Ectodermal cell (in vitro differentiated cells): Measurements from ENCODE around the gene TMEM51.

Experiments
- H3K27ac ChIP-seq: 2 replicates; pipeline ENCODE4 v1.7.0; 2013; ENCODE audit warnings: mild to moderate bottlenecking, low read depth, low read length; ENCODE audit not compliant: insufficient read depth, poor library complexity, severe bottlenecking
- H3K27me3 ChIP-seq: 2 replicates; pipeline ENCODE4 v1.7.0; 2013; ENCODE audit warnings: mild to moderate bottlenecking, low read length; ENCODE audit not compliant: insufficient read depth, control insufficient read depth, poor library complexity, severe bottlenecking
- H3K36me3 ChIP-seq: one replicate; pipeline ENCODE4 v1.7.0; 2013; ENCODE audit warnings: low read length; ENCODE audit not compliant: control insufficient read depth, insufficient read depth
- H3K4me1 ChIP-seq: one replicate; pipeline ENCODE4 v1.7.0; 2013; ENCODE audit warnings: low read length; ENCODE audit not compliant: control insufficient read depth, insufficient read depth
- H3K4me3 ChIP-seq: 2 replicates; pipeline ENCODE4 v1.7.0; 2013; ENCODE audit warnings: low read depth, low read length, control low read depth; ENCODE audit not compliant: insufficient read depth
- H3K9me3 ChIP-seq: 2 replicates; pipeline ENCODE4 v1.7.0; 2013; ENCODE audit warnings: mild to moderate bottlenecking, low read length, moderate library complexity; ENCODE audit not compliant: control insufficient read depth
- WGBS, 2 experiments: methylation state at CpG; one replicate each; pipeline ENCODE4 v1.1.7; 2013; ENCODE audit warnings: missing lambda C conversion rate in 2 of 2; 5-methylcytosine and 5-hydroxymethylcytosine counted together

Gene TMEM51

DNA sequence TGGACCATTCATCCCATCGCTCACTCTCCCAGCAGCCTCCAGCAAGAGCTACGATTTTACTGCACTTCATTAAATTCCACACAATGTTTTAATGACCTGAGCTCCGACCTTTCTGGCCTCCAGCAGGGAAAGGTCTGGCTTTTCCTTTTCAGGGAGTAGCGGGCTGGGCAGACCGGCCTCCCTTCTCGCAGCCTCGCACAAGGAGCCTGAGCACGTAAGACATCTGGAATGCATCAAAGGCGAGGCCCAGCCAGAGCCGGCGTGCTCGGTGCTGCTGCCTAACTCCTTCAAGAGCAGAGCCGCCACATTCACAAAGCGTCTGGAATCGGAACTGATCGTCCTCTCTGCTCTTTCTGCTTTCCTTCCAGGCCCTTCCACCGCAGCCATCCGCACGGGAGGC is 61.0 kb downstream of the TMEM51 start:
- H3K4me1 ChIP-seq, result peaks cover 29% of the 10 kb centered on the region
- no peak overlapping the region for H3K4me3 ChIP-seq
- peak overlapping the region; percentile 90 for H3K27ac ChIP-seq
- H3K9me3 ChIP-seq, result no peaks in the 10 kb centered on the region
- no peaks in the 10 kb centered on the region for H3K27me3 ChIP-seq
- H3K36me3 ChIP-seq, result peaks cover 7% of the 10 kb centered on the region
- 50 to 55% methylated on average over 19 of the region's 19 CpGs for WGBS, 2 experiments

DNA sequence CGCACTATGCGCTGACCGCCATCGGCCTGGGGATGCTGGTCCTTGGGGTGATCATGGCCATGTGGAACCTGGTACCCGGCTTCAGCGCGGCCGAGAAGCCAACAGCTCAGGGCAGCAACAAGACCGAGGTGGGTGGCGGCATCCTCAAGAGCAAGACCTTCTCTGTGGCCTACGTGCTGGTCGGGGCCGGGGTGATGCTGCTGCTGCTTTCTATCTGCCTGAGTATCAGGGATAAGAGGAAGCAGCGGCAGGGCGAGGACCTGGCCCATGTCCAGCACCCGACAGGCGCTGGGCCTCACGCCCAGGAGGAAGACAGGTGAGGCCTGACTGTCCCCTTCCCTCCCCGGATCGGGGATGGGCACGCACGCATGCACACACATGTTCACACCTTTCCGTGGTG is 61.6 kb downstream of the TMEM51 start:
- Histone ChIP-seq H3K9me3 (no peaks in the 10 kb centered on the region), H3K4me1 (peaks cover 29% of the 10 kb centered on the region), H3K27ac (peak overlapping the region; percentile 90), H3K36me3 (peaks cover 11% of the 10 kb centered on the region), H3K27me3 (no peaks in the 10 kb centered on the region), H3K4me3 (no peak overlapping the region)
- WGBS, 2 experiments, result 96% methylated on average over 23 of the region's 23 CpGs

GRCh38 chr1:15217654-15218053 is 64.1 kb downstream of the TMEM51 start:
- Histone ChIP-seq H3K9me3 (no peaks in the 10 kb centered on the region), H3K36me3 (peaks cover 11% of the 10 kb centered on the region), H3K4me1 (peaks cover 26% of the 10 kb centered on the region), H3K27me3 (no peaks in the 10 kb centered on the region), H3K4me3 (no peak overlapping the region), H3K27ac (no peak overlapping the region)
- 100% methylated on average over 1 of the region's 1 CpG for WGBS, 2 experiments

DNA sequence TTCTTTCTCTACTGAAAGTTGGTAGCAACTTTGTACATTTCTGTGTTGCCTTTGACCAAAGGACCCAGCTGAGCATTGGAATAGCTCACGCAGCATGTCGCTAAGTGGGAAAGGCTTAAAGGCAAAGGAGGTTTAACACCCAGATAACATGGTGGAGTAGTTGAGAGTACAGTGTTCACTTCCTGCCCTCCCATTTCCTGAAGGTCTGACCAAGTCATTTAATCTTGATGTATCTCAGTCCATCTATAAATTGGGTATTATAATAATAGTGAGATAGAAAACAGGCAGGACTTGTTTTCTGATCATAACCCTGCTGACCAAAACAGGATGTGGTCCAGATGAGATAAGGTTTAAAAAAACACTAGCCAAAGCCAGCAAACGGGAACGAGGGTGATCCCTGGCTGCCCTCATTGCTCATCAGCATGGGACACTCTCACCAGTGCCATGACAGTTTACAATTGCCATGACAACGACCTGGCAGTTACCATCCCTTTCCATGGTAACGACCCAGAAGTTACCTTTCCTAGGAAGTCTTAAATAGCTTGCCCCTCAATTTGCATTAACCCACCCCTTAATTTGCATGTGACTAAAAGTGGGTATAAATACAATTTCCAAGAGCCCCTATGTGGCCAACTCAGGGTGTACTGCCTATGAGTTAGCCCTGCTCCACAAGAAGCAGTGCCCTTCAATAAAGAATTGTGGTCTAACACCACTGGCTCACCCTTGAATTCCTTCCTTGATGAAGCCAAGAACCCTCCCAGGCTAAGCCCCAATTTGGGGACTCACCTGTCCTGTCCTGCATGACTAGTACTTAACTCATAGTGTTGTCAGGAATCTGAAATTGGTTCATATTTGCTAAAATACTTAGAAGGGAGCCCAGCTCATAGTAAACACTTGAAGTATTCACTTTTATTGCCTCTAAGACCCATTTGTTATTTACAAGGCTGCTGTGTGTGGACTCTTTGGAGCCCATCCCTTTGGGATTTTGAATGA is 65.0 kb downstream of the TMEM51 start:
- Histone ChIP-seq H3K9me3 (no peaks in the 10 kb centered on the region), H3K36me3 (peaks cover 11% of the 10 kb centered on the region), H3K4me3 (no peak overlapping the region), H3K27ac (no peak overlapping the region), H3K27me3 (no peaks in the 10 kb centered on the region), H3K4me1 (peaks cover 16% of the 10 kb centered on the region)
- 92 to 94% methylated on average over 6 of the region's 6 CpGs for WGBS, 2 experiments

DNA sequence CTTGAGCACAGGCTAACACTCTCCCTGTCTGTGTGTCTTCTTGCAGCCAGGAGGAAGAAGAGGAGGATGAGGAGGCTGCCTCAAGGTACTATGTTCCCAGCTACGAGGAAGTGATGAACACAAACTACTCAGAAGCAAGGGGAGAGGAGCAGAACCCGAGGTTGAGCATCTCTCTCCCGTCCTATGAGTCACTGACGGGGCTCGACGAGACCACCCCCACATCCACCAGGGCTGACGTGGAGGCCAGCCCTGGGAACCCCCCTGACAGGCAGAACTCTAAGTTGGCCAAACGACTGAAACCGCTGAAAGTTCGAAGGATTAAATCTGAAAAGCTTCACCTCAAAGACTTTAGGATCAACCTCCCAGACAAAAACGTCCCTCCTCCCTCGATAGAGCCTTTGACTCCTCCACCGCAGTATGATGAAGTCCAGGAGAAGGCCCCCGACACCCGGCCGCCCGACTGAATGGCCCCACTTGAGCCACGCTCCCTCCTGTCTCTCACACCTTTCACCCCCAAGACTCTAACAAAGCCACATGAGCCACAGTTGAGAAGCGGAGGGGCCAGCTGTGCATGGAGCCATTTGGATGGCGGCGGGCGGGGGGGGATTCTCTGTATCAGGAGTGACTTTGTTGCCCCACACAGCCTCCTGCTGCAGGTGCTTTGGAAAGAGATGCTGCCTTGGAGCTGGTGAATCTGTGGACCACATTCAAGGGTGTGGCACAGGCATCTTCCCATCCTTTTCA is 65.9 kb downstream of the TMEM51 start:
- no peaks in the 10 kb centered on the region for H3K27me3 ChIP-seq
- H3K9me3 ChIP-seq, result no peaks in the 10 kb centered on the region
- H3K36me3 ChIP-seq, result peaks cover 11% of the 10 kb centered on the region
- H3K4me1 ChIP-seq, result peaks cover 8% of the 10 kb centered on the region
- no peak overlapping the region for H3K4me3 ChIP-seq
- H3K27ac ChIP-seq, result no peak overlapping the region
- WGBS, 2 experiments, result 94 to 96% methylated on average over 22 of the region's 22 CpGs

GRCh38 chr1:15220024-15220392 is 66.5 kb downstream of the TMEM51 start:
- WGBS, 2 experiments, result 93 to 94% methylated on average over 12 of the region's 12 CpGs
- no peaks in the 10 kb centered on the region for H3K9me3 ChIP-seq
- no peaks in the 10 kb centered on the region for H3K27me3 ChIP-seq
- peaks cover 11% of the 10 kb centered on the region for H3K36me3 ChIP-seq
- H3K27ac ChIP-seq, result no peak overlapping the region
- peaks cover 4% of the 10 kb centered on the region for H3K4me1 ChIP-seq
- no peak overlapping the region for H3K4me3 ChIP-seq

GRCh38 chr1:15220825-15221431 is 67.4 kb downstream of the TMEM51 start:
- Histone ChIP-seq H3K36me3 (peaks cover 11% of the 10 kb centered on the region), H3K4me3 (no peak overlapping the region)
- WGBS, 2 experiments, result 93 to 96% methylated on average over 7 of the region's 7 CpGs

DNA sequence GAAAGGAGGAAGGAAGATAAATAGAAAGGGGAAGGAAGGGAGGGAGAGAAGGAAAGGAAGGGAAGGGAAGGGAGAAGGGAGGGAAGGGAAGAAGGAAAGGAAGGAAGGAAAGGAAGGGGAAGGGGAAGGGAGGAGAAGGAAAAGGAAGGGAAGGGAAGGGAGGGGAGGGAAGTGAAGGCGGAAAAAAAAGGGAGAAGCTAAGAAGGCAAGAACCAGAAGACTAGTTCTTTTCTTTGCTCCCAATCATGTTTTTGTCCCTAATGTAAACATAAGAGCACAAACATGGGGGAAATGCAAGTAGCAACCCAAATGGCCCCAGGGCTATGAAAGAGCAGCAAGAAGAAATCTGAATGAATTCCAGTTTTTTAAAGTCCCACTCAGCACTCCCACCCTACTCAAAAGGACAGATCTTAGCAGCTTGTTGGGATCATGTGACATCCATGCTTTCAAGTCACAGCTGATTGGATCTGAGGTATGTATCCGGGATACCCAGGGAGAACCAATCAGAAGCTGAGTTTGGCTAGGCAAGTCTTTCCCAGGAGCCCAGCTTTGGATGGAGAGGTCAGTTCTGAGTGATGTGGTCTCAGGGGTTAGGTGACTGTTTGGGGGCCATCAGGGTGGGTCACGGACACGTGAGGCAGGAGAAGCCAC is 69.2 kb downstream of the TMEM51 start:
- no peaks in the 10 kb centered on the region for H3K27me3 ChIP-seq
- no peak overlapping the region for H3K4me3 ChIP-seq
- no peak overlapping the region for H3K27ac ChIP-seq
- H3K36me3 ChIP-seq, result peaks cover 11% of the 10 kb centered on the region
- 91 to 96% methylated on average over 4 of the region's 4 CpGs for WGBS, 2 experiments
- H3K4me1 ChIP-seq, result no peaks in the 10 kb centered on the region
- H3K9me3 ChIP-seq, result no peaks in the 10 kb centered on the region

More at GRCh38 chr1:15220825-15221431, 67.4 kb downstream of the TMEM51 start:
- Histone ChIP-seq H3K27ac (no peak overlapping the region), H3K4me1 (no peaks in the 10 kb centered on the region), H3K9me3 (no peaks in the 10 kb centered on the region), H3K27me3 (no peaks in the 10 kb centered on the region)

DNA sequence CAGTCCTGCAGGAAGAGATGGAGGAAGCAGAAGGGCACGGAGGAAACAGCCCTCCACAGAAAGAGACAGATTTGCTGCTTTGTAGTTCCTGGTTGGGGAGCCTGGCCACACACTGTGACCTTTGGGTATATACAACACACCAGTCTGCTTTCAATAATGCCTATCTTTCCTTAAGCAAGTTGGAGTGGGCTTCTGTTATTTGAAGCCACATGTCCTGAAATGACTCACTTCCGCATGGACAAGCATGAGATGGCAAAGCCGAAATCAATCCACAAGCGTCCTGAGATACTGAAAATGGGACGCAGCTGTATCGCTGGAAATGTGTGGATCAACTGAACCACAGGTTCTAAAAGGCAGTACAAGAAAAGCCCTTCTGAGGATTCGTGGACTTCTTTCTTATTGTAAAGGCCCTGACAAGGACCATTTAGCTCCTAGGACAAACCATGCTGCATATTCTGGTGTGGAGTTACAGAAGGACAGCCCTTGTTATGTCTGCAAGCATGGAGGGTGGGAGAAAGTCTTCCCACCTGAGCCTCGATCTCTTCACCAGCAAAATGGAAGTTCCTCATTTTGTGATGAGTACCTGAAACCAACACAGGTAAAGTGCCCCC is 70.8 kb downstream of the TMEM51 start:
- 90 to 93% methylated on average over 8 of the region's 8 CpGs for WGBS, 2 experiments
- Histone ChIP-seq H3K27me3 (no peaks in the 10 kb centered on the region), H3K36me3 (peaks cover 5% of the 10 kb centered on the region), H3K4me1 (no peaks in the 10 kb centered on the region), H3K27ac (no peak overlapping the region), H3K9me3 (no peaks in the 10 kb centered on the region), H3K4me3 (no peak overlapping the region)
